GM18861 (cell line): ENCODE results near the gene HECW1.
A peak's percentile ranks its signal among the peaks of the same experiment; 100 is the strongest.

ENCODE experiments used
- ATAC-seq: cut with Tn5 transposase; IDR thresholded peaks from one replicate; pipeline ENCODE4 v1.9.1; 2021; ENCODE audit not compliant: unreplicated experiment

The HECW1 gene

DNA sequence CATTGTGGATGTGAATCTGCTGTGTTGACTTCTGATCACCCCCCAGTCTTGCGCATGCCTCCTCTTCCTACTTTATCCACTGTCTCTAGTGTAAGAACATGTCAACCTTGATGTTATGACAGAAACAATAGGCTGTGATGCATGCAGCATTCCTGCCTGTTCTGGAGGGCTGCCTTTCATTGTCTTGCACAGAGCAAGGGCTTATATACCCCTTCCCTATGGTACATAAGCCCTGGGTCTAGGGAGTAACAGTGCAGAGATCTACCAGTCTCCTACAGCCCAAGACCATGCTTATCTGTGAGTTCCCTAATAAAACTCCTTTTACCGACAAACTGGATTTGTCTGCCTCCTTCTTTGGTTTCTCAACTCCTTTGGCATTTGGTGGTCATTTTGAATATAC is 293.5 kb downstream of the HECW1 start:
- ATAC-seq = no peak

DNA sequence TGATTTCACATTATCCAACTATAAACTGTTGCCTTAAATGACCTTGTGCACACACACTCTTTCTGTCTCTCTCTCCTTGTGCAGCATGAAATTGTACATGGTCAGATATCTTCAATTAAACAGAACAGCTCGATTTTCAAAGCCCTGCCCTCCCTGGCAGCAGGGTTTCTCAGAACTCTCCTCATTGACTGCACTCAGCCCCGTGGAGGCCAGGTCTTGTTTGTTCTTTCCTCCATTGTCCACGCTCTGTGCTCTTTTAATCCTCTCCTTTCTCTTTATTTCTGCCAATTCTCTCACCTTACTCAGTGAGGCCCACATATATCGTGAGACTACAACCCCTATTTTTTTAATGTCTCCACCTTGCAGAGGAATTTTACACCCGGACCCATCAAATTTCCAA is 294.5 kb downstream of the HECW1 start:
- ATAC-seq = no peak

DNA sequence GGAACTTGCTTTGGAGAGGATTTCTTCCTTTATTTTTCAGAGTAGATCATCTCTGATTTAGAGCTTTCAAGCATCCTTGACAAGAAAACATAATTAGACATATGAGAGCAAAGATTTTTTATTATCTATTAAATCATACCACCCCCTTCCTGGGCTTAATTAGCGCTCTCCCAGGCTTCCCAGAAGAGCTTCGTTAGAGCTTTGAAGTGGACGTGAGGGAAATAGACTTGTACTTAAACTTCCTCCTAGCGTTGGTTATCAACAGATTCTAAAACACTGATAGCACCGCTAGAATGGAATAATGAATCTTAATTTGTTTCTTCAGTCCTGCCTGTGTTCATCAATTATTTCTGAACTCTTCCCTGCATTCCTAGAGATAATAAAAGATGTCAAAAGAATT is 296.5 kb downstream of the HECW1 start:
- no peak for ATAC-seq

DNA sequence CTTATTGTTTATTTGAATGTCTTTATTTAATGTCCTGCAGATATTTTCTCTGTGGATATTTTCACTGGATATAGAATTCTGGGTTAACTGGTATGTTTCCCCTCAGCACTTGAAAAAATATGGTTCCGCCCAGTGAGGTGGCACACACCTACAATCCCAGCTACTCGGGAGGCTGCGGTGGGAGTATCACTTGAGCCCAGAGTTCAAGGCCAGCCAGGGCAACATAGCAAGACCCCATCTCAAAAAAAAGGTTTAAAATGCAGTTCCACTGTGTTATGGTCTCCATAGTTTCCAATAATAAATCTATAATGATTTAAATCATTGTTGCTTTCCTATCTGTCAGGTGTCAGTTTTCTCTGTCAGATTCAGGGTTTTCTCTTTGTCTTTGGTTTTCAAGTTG is 305.0 kb downstream of the HECW1 start:
- ATAC-seq = no peak

DNA sequence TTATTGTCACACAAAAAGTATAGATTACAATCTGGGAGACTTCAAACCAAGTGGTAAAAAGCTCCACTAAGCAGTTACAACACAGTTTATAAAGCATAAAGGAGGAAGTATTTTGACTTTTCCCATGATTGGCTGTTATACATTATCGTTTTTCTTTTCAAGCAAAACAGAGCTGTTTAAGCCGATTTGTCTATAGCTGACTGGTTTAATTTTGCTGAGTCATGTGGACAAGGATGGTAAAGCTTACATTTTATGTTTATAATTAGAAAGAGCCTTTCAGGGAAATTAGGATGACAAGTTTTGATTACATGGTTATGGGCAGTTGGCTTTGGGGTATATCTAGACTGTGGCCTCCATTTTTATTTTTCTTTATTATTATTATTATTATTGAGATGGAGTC is 318.0 kb downstream of the HECW1 start:
- ATAC-seq = no peak

DNA sequence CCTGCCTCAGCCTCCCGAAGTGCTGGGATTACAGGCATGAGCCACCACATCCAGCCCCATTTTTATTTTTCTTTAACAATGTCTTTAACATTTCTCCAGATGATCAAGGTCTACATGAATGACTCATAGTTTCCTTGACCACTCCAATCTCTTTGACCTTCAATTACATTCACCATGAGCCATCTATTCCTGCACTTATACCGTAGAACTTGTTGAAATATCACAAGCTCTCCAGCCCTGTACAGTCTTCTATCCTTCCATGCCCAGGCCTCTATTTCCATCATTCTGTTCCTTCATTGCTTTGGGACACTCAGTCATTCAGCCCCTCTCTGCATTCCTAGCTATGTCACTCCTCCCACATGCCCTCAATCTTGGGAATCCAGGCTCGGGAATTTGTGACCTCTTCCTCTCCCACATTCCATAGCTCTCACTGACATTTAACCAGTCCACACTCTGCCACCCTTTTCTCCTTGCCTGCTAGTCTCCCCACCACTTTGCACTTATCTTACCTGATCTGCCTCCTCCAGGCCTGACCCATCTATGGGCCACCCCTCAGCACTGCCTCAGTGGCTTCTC is 318.7 kb downstream of the HECW1 start:
- ATAC-seq = no peak

DNA sequence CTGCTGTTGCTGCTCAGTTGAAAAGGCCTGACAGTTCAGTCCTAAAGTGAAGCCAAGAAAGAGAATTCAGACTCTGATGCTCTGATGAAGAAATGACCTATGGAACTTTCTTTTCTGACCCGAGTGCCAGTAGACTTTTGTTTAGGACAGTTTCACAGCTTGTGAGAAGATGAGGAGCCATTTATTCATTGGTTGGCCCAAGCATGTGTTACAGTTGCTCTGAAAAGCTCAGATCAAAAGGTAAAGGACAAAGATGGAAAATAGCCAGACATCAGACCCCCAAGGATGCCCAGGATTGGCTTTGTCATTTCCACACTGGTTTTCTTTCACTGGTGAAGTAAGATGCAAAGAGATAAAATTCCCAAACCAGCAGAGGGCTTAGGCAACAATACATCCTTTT is 321.2 kb downstream of the HECW1 start:
- ATAC-seq = no peak

DNA sequence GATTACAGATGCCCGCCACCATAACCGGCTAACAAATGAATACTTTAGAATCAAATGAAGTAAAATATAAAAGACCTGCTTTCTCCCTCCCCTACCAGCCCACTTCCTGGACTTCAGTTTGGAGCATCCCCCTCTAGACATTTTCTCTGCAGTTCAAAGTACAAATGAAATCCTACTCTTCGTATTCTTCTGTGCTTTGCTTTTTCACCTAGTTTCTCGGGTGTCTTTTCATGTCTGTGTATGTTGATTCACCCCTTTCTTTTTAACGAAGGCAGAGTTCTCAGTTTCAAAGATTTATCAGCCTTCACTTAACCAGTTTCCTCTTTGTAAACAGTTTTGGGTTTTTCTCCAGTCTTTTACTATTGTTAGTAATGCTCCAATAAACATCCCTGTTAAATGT is 324.6 kb downstream of the HECW1 start:
- no peak for ATAC-seq

DNA sequence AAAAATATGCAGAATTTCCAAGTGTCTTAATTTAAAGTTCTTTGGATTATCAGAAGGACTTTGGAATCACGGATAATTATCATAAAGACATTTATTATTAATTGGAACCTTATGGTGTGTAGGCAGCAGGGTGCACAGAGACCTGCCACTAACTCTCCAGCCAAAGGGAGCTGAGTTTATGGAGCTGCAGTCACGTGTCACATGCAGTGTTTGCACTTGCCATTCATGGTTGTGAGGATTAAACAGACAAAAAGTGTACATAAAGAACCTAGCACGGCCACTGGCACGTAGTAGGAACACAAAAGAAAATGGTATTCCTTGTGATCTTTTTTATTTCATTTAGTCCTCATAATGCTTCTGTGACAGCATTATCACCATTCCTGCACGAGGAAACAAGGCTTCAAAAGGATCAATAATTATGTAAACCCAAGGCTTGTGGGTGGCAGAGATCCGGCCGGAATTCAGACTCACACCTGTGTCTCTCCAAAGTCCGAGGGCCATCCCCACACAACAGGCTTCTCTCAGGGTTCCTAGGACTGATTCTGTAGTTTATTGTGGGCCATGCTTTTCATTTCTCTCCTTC is 326.5 kb downstream of the HECW1 start:
- no peak for ATAC-seq

DNA sequence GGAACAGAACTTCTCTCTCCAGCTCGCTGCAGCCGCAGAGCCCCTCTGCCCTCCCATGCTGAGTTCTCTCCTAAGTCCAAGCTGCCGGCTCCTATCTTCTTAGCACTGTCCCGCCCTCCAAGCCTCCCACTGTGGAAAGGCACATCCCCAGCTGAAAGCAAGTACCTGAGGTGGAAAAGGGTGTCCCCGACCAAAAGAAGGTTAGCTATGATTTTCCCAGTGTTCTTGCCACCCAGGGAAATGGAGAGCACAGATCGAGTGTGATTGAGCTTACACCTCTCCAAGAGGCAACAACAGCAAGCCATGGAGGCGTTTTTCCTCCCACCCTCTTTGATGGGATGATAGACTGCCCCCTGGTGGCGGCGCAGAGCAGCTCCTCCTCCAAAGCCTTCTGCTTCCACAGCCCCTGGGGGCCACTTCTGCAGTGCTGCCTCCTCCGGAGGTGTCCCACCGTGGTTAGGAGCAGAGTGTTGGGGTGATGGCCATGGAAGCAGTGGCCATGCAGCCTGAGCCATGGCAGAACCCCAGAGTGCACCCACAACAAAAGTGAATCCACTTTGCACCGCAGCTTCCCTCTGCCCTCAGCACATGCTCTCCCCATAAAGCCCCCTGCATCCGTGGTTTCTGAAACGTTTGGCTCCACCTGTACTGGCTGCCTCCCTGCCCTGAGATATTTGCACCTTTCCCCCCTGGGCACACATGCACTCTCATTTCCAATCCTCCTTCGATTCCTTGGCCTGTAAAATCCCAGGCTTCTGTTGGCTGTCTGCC is 327.4 kb downstream of the HECW1 start:
- no peak for ATAC-seq

DNA sequence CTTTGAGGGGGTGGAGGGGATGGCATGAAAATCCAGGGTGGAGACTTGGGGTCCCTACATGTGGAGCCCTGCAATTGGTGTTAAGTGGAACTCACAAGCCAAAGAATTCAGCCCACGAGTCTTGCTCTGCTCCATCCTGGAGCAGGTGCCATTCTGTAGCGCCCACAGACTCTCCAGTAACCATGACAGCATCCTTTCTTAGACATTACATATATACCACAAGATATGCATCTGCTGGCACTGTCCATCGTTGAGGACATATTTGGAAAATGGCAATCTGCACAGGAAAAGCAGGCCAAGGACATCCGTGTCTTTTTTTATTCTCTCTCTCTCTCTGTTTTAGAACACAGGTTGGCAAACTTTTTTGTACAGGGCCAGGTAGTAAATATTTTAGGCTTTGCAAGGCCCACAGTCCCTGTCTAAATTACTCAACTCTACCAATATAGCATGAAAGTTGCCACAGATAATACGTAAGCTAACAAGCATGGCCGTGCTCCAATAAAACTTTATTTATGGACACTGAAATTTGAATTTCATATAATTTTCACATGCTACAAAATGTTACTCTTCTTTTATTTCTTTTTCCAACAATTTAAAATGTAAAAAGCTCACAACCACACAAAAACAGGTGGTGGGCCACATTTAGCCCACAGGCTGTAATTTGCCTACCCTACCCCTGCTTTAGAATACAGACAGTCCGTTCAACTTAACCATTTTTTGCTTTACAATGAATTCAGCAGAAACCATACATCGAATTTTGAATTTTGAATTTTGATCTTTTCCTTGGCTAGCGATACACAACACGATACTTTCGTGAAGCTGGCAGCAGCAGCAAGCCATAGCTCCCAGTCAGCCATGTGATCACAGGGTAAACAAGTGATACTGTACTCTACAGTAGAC is 329.0 kb downstream of the HECW1 start:
- no peak for ATAC-seq

DNA sequence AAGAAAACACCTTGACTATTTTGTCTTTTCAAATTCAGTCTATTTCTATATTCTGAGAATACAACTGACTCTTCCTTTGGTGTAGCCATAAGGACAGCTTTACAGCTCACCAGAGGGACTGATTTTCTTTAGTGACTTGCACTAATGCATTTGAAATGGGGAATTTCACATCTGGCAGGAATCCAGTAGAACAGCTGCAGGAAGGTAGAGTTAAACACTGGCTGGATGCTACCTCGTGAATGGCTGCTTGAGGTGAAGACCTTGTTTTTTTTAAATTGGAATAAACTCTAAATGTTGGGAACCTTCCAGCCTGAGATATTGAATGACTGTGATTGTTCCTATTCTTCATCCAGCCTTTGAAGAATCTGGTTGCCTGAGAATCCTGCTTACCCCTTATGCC is 330.9 kb downstream of the HECW1 start:
- ATAC-seq = no peak

DNA sequence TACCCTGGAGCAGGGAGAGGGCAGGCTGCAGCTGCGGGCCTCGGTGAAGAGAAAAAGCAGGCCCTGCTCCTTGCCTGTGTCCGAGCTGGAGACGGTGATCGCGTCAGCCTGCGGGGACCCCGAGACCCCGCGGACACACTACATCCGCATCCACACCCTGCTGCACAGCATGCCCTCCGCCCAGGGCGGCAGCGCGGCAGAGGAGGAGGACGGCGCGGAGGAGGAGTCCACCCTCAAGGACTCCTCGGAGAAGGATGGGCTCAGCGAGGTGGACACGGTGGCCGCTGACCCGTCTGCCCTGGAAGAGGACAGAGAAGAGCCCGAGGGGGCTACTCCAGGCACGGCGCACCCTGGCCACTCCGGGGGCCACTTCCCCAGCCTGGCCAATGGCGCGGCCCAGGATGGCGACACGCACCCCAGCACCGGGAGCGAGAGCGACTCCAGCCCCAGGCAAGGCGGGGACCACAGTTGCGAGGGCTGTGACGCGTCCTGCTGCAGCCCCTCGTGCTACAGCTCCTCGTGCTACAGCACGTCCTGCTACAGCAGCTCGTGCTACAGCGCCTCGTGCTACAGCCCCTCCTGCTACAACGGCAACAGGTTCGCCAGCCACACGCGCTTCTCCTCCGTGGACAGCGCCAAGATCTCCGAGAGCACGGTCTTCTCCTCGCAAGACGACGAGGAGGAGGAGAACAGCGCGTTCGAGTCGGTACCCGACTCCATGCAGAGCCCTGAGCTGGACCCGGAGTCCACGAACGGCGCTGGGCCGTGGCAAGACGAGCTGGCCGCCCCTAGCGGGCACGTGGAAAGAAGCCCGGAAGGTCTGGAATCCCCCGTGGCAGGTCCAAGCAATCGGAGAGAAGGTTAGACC is 332.5 kb downstream of the HECW1 start:
- no peak for ATAC-seq

DNA sequence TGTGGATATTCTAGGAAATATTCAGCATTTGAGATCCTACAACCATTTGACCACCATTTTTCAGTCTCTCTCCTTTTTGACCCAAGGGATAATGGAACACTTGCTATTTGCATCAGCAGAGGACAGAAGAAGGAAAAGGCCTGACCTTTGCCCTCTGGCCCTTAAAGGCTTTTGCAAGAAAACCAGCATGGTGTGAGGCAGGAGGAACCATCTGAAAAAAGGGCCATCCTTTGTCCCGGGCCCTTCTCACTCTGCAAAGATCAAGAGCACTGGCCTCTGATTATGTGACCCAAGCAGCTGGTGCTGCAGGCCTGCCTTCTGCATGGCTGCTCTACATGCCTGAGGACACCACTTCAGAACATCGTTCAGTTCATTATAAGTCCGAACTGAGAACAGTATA is 337.1 kb downstream of the HECW1 start:
- ATAC-seq = no peak

DNA sequence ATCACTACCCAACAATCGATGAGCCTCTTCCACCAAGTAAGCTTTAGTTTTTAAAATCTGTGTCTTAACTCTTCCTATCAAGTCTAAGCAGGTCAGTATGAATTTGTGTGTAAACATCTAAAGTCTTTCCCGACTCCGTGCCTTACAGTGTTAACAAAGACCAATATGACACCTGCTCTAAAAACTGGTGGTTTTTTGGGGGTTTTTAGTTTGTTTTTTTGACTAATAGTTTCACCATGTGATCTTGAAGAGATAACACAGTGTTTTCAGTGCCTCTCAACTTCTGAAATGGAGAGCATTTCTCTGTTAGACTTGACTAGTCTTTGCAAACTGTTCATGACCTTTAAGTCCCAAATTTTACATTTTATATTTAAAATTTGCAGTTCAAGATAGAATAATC is 338.4 kb downstream of the HECW1 start:
- ATAC-seq = no peak

DNA sequence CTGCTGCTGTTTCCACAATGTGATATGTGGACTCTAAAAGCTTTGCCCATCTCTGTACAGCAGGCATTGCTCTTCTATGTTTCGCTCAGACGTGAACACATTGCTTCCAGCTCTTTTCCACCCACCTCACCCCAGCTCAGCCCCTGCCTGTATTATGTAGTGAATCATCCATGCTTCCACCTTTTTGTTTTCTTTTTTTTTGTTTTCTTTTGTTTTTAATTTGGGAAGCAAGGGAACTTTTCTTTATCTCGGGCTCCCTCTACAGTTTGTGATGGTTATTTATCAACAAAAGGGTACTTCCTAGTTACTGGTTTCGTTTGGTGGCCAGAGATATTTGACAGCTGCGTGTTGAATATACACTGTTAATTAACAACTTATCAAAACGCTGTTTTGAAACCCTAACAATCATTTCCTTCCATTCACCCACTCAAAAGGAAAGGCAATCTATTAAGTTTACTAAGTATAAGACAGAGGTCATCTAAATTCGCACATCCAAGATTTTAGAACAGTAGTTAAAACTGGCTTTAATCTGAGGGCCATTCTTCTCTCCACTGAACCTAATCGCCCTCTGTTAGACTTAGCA is 342.6 kb downstream of the HECW1 start:
- ATAC-seq = peak; percentile 80

DNA sequence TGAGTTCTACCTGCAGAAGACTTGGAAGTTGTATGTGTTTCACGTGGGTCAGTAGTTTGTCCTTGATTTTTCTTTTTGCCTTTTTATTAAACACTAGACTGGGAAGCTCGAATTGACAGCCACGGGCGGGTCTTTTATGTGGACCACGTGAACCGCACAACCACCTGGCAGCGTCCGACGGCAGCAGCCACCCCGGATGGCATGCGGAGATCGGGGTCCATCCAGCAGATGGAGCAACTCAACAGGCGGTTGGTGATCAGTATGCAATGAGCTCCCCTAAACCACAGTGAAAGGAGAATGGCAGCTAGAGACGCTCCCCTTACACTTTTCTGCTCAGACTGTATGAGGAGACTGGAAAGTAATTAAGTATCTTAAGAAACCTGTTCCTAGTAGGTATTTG is 343.8 kb downstream of the HECW1 start:
- ATAC-seq = no peak

DNA sequence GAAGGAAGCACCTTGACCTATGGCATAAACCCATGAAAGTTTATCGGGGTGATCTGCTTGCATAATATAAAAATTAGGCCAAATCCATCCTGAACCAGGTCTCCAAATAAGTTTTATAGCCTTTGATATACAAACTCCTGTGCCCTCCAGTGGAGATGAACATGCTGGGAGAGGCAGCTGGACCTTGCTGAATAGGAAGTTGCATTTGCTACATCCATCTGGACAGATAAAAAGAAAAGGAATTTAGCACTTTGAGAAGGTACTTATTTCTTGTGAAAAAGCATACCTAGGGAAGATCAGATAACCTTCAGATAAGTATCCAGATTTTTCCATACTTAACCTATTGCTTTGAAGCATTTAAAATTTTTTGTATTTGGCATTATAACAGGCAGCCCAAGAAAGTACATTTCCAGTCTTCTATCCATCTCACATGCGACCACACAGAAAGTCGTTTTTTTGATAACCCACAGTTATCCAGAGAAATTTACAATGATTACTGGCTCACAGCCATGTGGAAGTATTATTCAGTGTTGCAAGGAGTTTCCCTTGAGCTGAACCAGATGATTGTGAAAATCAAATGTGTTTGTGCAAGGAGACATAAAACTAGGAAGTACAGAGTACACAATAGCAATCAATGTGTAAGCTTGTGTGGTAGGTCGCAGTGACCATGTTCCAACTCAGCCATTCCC is 346.0 kb downstream of the HECW1 start:
- no peak for ATAC-seq

DNA sequence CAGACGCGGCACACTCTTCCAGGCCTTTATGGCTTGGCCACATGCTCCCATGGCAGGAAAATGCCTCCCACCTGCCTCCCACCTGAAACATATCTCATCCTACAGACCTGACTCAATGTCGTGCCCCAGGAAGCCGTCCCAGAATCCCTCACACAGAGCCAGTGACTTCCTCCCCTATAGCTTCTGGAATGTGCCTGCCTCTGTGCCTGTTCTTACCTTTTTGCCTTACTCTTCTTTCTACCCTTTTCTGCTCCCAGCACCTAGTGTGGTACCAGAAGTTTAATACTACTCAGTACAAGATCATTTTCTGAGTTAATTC is 346.5 kb downstream of the HECW1 start:
- ATAC-seq = no peak
